Measurements from ENCODE around the gene RTN4RL1.

DNA sequence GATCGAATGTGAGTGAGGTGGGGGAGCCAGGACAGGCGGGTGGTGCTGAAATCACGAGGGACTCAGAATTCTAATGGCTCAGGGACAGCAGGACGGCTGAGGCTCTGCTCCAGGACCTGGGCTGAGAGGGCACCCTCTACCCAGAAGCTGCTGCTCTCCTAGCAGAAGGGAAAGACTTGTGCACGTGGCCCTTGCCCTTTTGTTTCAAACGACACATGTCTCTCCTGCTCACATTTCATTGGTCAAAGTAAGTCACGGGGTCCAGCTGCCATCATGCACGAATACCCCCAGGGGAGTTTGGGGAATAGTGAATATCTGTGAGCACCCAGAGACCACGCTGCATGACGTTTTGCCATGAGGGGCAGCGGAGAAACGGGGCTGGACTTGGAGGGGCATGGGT, 73.2 kb downstream of the RTN4RL1 start:
- TF ChIP-seq RAD21 (CRISPR knock-in tag; conservative IDR thresholded peaks at IDR 0.05 in 1 of 2, IDR thresholded peaks at IDR 0.05 in 1 of 2) (no peak), HCFC1 (IDR thresholded peaks at IDR 0.05; ENCODE audit: low read depth, low read length) (no peak), SETDB1 (IDR thresholded peaks at IDR 0.05; ENCODE audit: low read length) (no peak), SIX5 (IDR thresholded peaks at IDR 0.05; ENCODE audit: borderline replicate concordance in 1 of 2, insufficient read depth in 1 of 2, low read depth in 1 of 2, low read length in 2 of 2) (no peak), POLR2AphosphoS5 (IDR thresholded peaks at IDR 0.05; ENCODE audit: control insufficient read depth, insufficient read depth, low read depth, low read length) (no peak), RB1 (IDR thresholded peaks at IDR 0.05; ENCODE audit: low read depth) (no peak), MTA2 (IDR thresholded peaks at IDR 0.05; ENCODE audit: low read depth) (no peak), MAFK (IDR thresholded peaks at IDR 0.05; ENCODE audit: low read length) (no peak)
